Measurements from ENCODE around the gene NDUFA3.

The NDUFA3 gene

DNA sequence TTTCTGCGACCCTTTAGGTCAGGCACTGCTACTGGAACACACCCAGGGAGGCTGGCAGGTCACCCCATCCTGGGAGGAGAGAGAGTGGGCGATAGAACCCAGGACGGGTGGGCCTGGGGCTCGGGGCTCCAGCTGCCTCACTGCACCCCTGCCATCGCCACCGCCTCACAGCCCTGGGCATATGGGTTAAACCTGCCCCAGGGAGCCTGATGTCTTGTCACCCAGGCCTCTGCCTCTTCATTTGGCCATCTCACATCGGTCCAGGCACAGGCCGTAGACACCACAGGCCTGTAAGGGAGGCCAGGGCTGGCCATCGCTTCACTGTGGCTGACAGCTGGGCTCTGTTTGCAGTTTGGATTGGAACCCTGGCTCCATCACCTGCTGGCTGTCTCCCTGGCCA lies 23.1 kb downstream of the NDUFA3 start:
- no peak overlapping the region for H2AFZ ChIP-seq (ENCODE audit: low read length)
- H3K9ac ChIP-seq (ENCODE audit: low read depth, low read length, poor library complexity) = peak overlapping the region; percentile 21
- no peak overlapping the region for H2BK120ac ChIP-seq (ENCODE audit: low read depth, low read length)
- H3K14ac ChIP-seq (ENCODE audit: low read length) = no peak overlapping the region
- H3K4me2 ChIP-seq (ENCODE audit: insufficient read depth, low read length, poor library complexity, severe bottlenecking) = no peak overlapping the region
- H4K8ac ChIP-seq (ENCODE audit: low read depth, low read length) = no peak overlapping the region
- no peak overlapping the region for H3K4me3 ChIP-seq (ENCODE audit: low read length in 2 of 2)
- H2BK12ac ChIP-seq (ENCODE audit: low read length) = no peak overlapping the region
- DNase-seq (ENCODE audit: low spot score) = no peak
- peaks cover 55 to 87% of the 10 kb centered on the region in 2 donors for H3K36me3 ChIP-seq (replicated peaks in 1 of 2; ENCODE audit: control insufficient read depth in 2 of 2, insufficient read depth in 2 of 2, low read length in 2 of 2)
- no peak overlapping the region for H4K91ac ChIP-seq (ENCODE audit: low read depth, low read length, poor library complexity)
- no peak overlapping the region for H2BK15ac ChIP-seq (ENCODE audit: low read length)
- no peak overlapping the region for H2AK5ac ChIP-seq (ENCODE audit: low read depth, low read length)
- no peak overlapping the region for H2BK5ac ChIP-seq (ENCODE audit: low read length)
- H3K27ac ChIP-seq (replicated peaks; ENCODE audit: low read length) = no peak overlapping the region
- H3K9me3 ChIP-seq (replicated peaks in 1 of 2; ENCODE audit: control insufficient read depth in 2 of 2, insufficient read depth in 1 of 2, low read depth in 1 of 2, low read length in 2 of 2) = no peaks in the 10 kb centered on the region
- no peak overlapping the region for H3K18ac ChIP-seq (ENCODE audit: low read length)
- peaks cover 1% of the 10 kb centered on the region for H3K79me1 ChIP-seq (ENCODE audit: low read depth, low read length)
- no peaks in the 10 kb centered on the region for H3K4me1 ChIP-seq (ENCODE audit: control insufficient read depth in 2 of 2, insufficient read depth in 1 of 2, low read depth in 1 of 2, low read length in 2 of 2)
- WGBS, 2 donors (ENCODE audit: extremely low coverage in 2 of 2, insufficient read length in 2 of 2, insufficient replicate concordance in 1 of 2) = no CpG with 5 or more reads among the region's 9 CpGs
- H3K23ac ChIP-seq (ENCODE audit: low read depth, low read length, poor library complexity) = no peak overlapping the region
- no peaks in the 10 kb centered on the region for H3K27me3 ChIP-seq (ENCODE audit: control insufficient read depth in 3 of 3, insufficient read depth in 3 of 3, low read depth in 1 of 3, low read length in 3 of 3)
- H3K4ac ChIP-seq (ENCODE audit: low read length) = no peak overlapping the region

DNA sequence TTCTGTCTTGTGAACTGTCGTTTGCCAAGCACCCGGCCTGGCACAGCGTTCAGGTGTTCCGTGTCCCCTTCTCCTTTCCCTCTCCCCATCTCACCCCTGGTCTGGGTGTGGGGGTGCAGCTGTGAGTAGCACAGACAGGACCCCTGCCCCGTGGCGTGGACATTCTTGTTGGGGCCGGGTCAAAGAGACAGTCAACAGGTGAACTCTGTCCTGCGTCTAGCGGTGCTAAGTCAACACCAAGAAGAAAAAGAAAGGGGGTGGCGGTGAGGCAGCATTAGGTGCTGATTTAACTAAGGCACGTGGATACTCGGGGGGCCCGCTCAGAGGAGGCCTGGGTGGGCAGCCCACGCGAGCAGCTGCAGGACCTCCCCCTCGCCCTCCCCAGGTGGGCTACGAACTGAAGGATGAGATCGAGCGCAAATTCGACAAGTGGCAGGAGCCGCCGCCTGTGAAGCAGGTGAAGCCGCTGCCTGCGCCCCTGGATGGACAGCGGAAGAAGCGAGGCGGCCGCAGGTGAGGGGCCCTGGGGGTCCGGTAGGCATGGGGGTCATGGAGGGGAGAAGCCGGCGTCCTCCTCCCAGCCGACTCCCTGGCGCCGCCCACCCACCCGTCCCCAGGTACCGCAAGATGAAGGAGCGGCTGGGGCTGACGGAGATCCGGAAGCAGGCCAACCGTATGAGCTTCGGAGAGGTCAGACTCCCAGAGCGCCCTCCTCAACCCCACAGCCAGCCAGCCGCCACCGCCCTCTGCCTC lies 25.2 kb downstream of the NDUFA3 start:
- Histone ChIP-seq H2AFZ (ENCODE audit: low read length) (no peak overlapping the region), H3K23ac (ENCODE audit: low read depth, low read length, poor library complexity) (no peak overlapping the region), H3K18ac (ENCODE audit: low read length) (no peak overlapping the region), H3K4ac (ENCODE audit: low read length) (no peak overlapping the region), H3K9ac (ENCODE audit: low read depth, low read length, poor library complexity) (no peak overlapping the region), H4K91ac (ENCODE audit: low read depth, low read length, poor library complexity) (no peak overlapping the region), H2BK12ac (ENCODE audit: low read length) (no peak overlapping the region), H2BK15ac (ENCODE audit: low read length) (no peak overlapping the region), H3K14ac (ENCODE audit: low read length) (no peak overlapping the region), H3K36me3 (replicated peaks in 1 of 2; ENCODE audit: control insufficient read depth in 2 of 2, insufficient read depth in 2 of 2, low read length in 2 of 2) (peaks cover 53 to 84% of the 10 kb centered on the region in 2 donors), H3K27ac (replicated peaks; ENCODE audit: low read length) (no peak overlapping the region), H2AK5ac (ENCODE audit: low read depth, low read length) (no peak overlapping the region), H3K4me3 (ENCODE audit: low read length in 2 of 2) (no peak overlapping the region), H3K4me1 (ENCODE audit: control insufficient read depth in 2 of 2, insufficient read depth in 1 of 2, low read depth in 1 of 2, low read length in 2 of 2) (no peaks in the 10 kb centered on the region), H3K4me2 (ENCODE audit: insufficient read depth, low read length, poor library complexity, severe bottlenecking) (no peak overlapping the region), H3K9me3 (replicated peaks in 1 of 2; ENCODE audit: control insufficient read depth in 2 of 2, insufficient read depth in 1 of 2, low read depth in 1 of 2, low read length in 2 of 2) (no peaks in the 10 kb centered on the region), H3K79me1 (ENCODE audit: low read depth, low read length) (no peaks in the 10 kb centered on the region), H4K8ac (ENCODE audit: low read depth, low read length) (no peak overlapping the region), H3K27me3 (ENCODE audit: control insufficient read depth in 3 of 3, insufficient read depth in 3 of 3, low read depth in 1 of 3, low read length in 3 of 3) (no peaks in the 10 kb centered on the region), H2BK5ac (ENCODE audit: low read length) (no peak overlapping the region), H2BK120ac (ENCODE audit: low read depth, low read length) (no peak overlapping the region)
- DNase-seq (ENCODE audit: low spot score) = no peak
- no CpG with 5 or more reads among the region's 44 CpGs for WGBS, 2 donors (ENCODE audit: extremely low coverage in 2 of 2, insufficient read length in 2 of 2, insufficient replicate concordance in 1 of 2)

DNA sequence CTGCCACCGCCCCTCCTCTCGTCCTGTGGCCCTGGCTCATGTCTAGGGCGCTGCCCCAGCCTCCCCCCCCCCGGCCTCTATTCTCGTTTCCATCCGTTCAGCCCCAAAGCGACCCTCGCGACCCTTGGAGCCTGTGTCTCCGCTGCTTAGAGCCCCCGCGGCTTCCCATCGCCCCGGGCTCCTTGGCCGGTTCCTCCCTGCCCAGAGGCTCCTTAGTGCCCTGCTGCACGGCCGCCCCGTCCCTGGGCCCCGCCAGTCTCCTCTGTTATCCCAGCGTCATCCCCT lies 25.7 kb downstream of the NDUFA3 start:
- Histone ChIP-seq H3K18ac (ENCODE audit: low read length) (no peak overlapping the region), H3K14ac (ENCODE audit: low read length) (no peak overlapping the region), H2BK12ac (ENCODE audit: low read length) (no peak overlapping the region), H2BK120ac (ENCODE audit: low read depth, low read length) (no peak overlapping the region), H2AFZ (ENCODE audit: low read length) (no peak overlapping the region), H3K36me3 (replicated peaks in 1 of 2; ENCODE audit: control insufficient read depth in 2 of 2, insufficient read depth in 2 of 2, low read length in 2 of 2) (peaks cover 48 to 79% of the 10 kb centered on the region in 2 donors), H2BK5ac (ENCODE audit: low read length) (no peak overlapping the region), H2BK15ac (ENCODE audit: low read length) (no peak overlapping the region), H3K4me1 (ENCODE audit: control insufficient read depth in 2 of 2, insufficient read depth in 1 of 2, low read depth in 1 of 2, low read length in 2 of 2) (no peaks in the 10 kb centered on the region), H3K9ac (ENCODE audit: low read depth, low read length, poor library complexity) (no peak overlapping the region), H3K79me1 (ENCODE audit: low read depth, low read length) (no peaks in the 10 kb centered on the region), H2AK5ac (ENCODE audit: low read depth, low read length) (no peak overlapping the region), H3K4ac (ENCODE audit: low read length) (no peak overlapping the region), H3K4me3 (ENCODE audit: low read length in 2 of 2) (no peak overlapping the region), H3K27me3 (ENCODE audit: control insufficient read depth in 3 of 3, insufficient read depth in 3 of 3, low read depth in 1 of 3, low read length in 3 of 3) (no peaks in the 10 kb centered on the region), H4K8ac (ENCODE audit: low read depth, low read length) (no peak overlapping the region), H3K23ac (ENCODE audit: low read depth, low read length, poor library complexity) (no peak overlapping the region), H3K4me2 (ENCODE audit: insufficient read depth, low read length, poor library complexity, severe bottlenecking) (no peak overlapping the region), H4K91ac (ENCODE audit: low read depth, low read length, poor library complexity) (no peak overlapping the region), H3K27ac (replicated peaks; ENCODE audit: low read length) (no peak overlapping the region), H3K9me3 (replicated peaks in 1 of 2; ENCODE audit: control insufficient read depth in 2 of 2, insufficient read depth in 1 of 2, low read depth in 1 of 2, low read length in 2 of 2) (no peaks in the 10 kb centered on the region)
- no CpG with 5 or more reads among the region's 20 CpGs for WGBS, 2 donors (ENCODE audit: extremely low coverage in 2 of 2, insufficient read length in 2 of 2, insufficient replicate concordance in 1 of 2)
- DNase-seq (ENCODE audit: low spot score) = no peak

DNA sequence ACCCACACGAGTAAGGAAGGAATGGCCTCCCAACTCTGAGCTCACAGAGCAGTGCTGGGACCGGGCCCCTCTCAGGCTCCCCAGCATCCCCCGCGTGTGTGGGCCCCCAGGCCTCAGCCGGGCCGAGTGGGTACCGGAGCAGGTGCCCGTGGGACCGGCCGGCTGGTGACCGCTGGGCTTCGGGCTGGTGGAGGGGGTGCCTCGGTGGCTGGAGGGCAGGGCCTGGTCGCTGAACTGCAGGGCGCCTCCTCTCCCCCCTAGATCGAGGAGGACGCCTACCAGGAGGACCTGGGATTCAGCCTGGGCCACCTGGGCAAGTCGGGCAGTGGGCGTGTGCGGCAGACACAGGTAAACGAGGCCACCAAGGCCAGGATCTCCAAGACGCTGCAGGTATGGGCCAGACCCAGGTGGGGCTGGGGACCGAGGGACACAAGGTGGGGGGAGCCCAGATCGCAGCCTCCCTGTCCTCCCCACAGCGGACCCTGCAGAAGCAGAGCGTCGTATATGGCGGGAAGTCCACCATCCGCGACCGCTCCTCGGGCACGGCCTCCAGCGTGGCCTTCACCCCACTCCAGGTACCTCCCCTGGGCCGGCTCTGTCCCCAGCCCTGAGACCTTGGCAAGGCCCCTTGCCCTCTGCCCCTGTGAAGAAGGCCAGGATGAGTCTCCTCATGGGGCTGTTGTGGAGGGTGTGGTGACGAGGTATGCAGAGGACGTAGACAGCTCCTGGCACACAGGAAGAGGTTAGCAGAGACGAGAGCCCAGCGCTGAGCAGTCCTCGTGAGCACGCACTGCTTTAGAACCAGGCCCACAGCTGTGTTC lies 26.4 kb downstream of the NDUFA3 start:
- no peaks in the 10 kb centered on the region for H3K79me1 ChIP-seq (ENCODE audit: low read depth, low read length)
- H3K36me3 ChIP-seq (replicated peaks in 1 of 2; ENCODE audit: control insufficient read depth in 2 of 2, insufficient read depth in 2 of 2, low read length in 2 of 2) = peaks cover 42 to 73% of the 10 kb centered on the region in 2 donors
- H3K4me3 ChIP-seq (ENCODE audit: low read length in 2 of 2) = no peak overlapping the region
- no peak overlapping the region for H3K27ac ChIP-seq (replicated peaks; ENCODE audit: low read length)
- H2AFZ ChIP-seq (ENCODE audit: low read length) = no peak overlapping the region
- H2AK5ac ChIP-seq (ENCODE audit: low read depth, low read length) = no peak overlapping the region
- H3K4me2 ChIP-seq (ENCODE audit: insufficient read depth, low read length, poor library complexity, severe bottlenecking) = no peak overlapping the region
- H3K23ac ChIP-seq (ENCODE audit: low read depth, low read length, poor library complexity) = no peak overlapping the region
- H3K18ac ChIP-seq (ENCODE audit: low read length) = no peak overlapping the region
- no peak for DNase-seq (ENCODE audit: low spot score)
- H2BK12ac ChIP-seq (ENCODE audit: low read length) = peak overlapping the region; percentile 22
- H3K4ac ChIP-seq (ENCODE audit: low read length) = no peak overlapping the region
- WGBS, 2 donors (ENCODE audit: extremely low coverage in 2 of 2, insufficient read length in 2 of 2, insufficient replicate concordance in 1 of 2) = no CpG with 5 or more reads among the region's 41 CpGs
- no peaks in the 10 kb centered on the region for H3K4me1 ChIP-seq (ENCODE audit: control insufficient read depth in 2 of 2, insufficient read depth in 1 of 2, low read depth in 1 of 2, low read length in 2 of 2)
- H3K9ac ChIP-seq (ENCODE audit: low read depth, low read length, poor library complexity) = no peak overlapping the region
- H2BK15ac ChIP-seq (ENCODE audit: low read length) = no peak overlapping the region
- no peak overlapping the region for H4K91ac ChIP-seq (ENCODE audit: low read depth, low read length, poor library complexity)
- H4K8ac ChIP-seq (ENCODE audit: low read depth, low read length) = no peak overlapping the region
- H3K9me3 ChIP-seq (replicated peaks in 1 of 2; ENCODE audit: control insufficient read depth in 2 of 2, insufficient read depth in 1 of 2, low read depth in 1 of 2, low read length in 2 of 2) = peaks cover 3% of the 10 kb centered on the region in 2 donors
- no peak overlapping the region for H2BK5ac ChIP-seq (ENCODE audit: low read length)
- no peak overlapping the region for H2BK120ac ChIP-seq (ENCODE audit: low read depth, low read length)
- no peaks in the 10 kb centered on the region for H3K27me3 ChIP-seq (ENCODE audit: control insufficient read depth in 3 of 3, insufficient read depth in 3 of 3, low read depth in 1 of 3, low read length in 3 of 3)
- H3K14ac ChIP-seq (ENCODE audit: low read length) = no peak overlapping the region
